ENCODE results near the gene YIPF2. TPM values are rescaled to one million over a fixed set of nuclear protein-coding genes. Genes with fewer than 3 reads are reported as not detected.

YIPF2 gene
- total RNA-seq, 1 experiment from 2014 or later: 29.0 TPM

GRCh38 chr19:10924597-10924996 lies 3.8 kb downstream of the YIPF2 start:
- Histone ChIP-seq H3K27me3 (ENCODE audit: control insufficient read depth, insufficient read depth, low read length) (no peaks in the 10 kb centered on the region), H3K27ac (ENCODE audit: low read length) (no peak overlapping the region), H3K4me1 (ENCODE audit: control insufficient read depth, insufficient read depth, low read length) (peaks cover 4% of the 10 kb centered on the region; the same call in 1 of the 2 replicates), H3K36me3 (ENCODE audit: control insufficient read depth, insufficient read depth, low read length) (no peaks in the 10 kb centered on the region), H3K9me3 (ENCODE audit: control insufficient read depth, insufficient read depth, low read depth, low read length) (no peaks in the 10 kb centered on the region), H3K4me3 (ENCODE audit: low read depth in 2 of 2, low read length in 2 of 2) (no peak overlapping the region)
- no peak for DNase-seq (ENCODE audit: low read depth, low spot score)
- no TSS peak for BruUV-seq (replicated peaks)
- intact Hi-C loops (cut with micrococcal nuclease; ENCODE audit: unreplicated experiment): no loop called here
- ATAC-seq: no peak
- TF ChIP-seq TCF7L2 (IDR thresholded peaks at IDR 0.05; ENCODE audit: low read depth, low read length) (no peak), POLR2AphosphoS5 (IDR thresholded peaks at IDR 0.05; ENCODE audit: low read depth, low read length) (no peak), CTCF (IDR thresholded peaks at IDR 0.05) (no peak), SIN3A (IDR thresholded peaks at IDR 0.05; ENCODE audit: borderline replicate concordance, insufficient read depth, low read depth, low read length) (no peak), REST (IDR thresholded peaks at IDR 0.05; ENCODE audit: insufficient read depth in 1 of 2, low read depth in 2 of 2, low read length in 1 of 2) (no peak)
- CTCF ChIA-PET: no interaction called here
- POLR2A ChIA-PET: no interaction called here
- in situ Hi-C loops (cut with HindIII; ENCODE audit: low pct_unique_long_range_greater_than_20kb, low sequenced_read_pairs): no loop called here

- POLR2A ChIA-PET: no interaction called here
- no TSS peak for BruUV-seq (replicated peaks)
- CTCF ChIA-PET: no interaction called here
- TF ChIP-seq TCF7L2 (IDR thresholded peaks at IDR 0.05; ENCODE audit: low read depth, low read length) (no peak), SIN3A (IDR thresholded peaks at IDR 0.05; ENCODE audit: borderline replicate concordance, insufficient read depth, low read depth, low read length) (no peak), POLR2AphosphoS5 (IDR thresholded peaks at IDR 0.05; ENCODE audit: low read depth, low read length) (no peak), CTCF (IDR thresholded peaks at IDR 0.05) (no peak), REST (IDR thresholded peaks at IDR 0.05; ENCODE audit: insufficient read depth in 1 of 2, low read depth in 2 of 2, low read length in 1 of 2) (no peak)
- DNase-seq (ENCODE audit: low read depth, low spot score) (no peak), ATAC-seq (no peak)
- Histone ChIP-seq H3K36me3 (ENCODE audit: control insufficient read depth, insufficient read depth, low read length) (no peaks in the 10 kb centered on the region), H3K4me1 (ENCODE audit: control insufficient read depth, insufficient read depth, low read length) (peaks cover 4% of the 10 kb centered on the region; the same call in 1 of the 2 replicates), H3K27ac (ENCODE audit: low read length) (no peak overlapping the region), H3K9me3 (ENCODE audit: control insufficient read depth, insufficient read depth, low read depth, low read length) (no peaks in the 10 kb centered on the region), H3K27me3 (ENCODE audit: control insufficient read depth, insufficient read depth, low read length) (no peaks in the 10 kb centered on the region), H3K4me3 (ENCODE audit: low read depth in 2 of 2, low read length in 2 of 2) (no peak overlapping the region)
- in situ Hi-C loops (cut with HindIII; ENCODE audit: low pct_unique_long_range_greater_than_20kb, low sequenced_read_pairs) (no loop called here), intact Hi-C loops (cut with micrococcal nuclease; ENCODE audit: unreplicated experiment) (no loop called here)
These were observed 5.0 kb downstream of the YIPF2 start for GRCh38 chr19:10923260-10924112.

All from Panc1 (cell line).